GM12891 (cell line): ENCODE data around the gene TRPC6.

Source experiments
- DNase-seq: peaks from one replicate; pipeline ENCODE4 v3.0.0; 2011; ENCODE audit warnings: low spot score; ENCODE audit not compliant: insufficient read length
- FAIRE-seq: peaks from 2 replicates; lab custom pipeline; 2011; peaks lifted over from hg19 to GRCh38; lab: Jason Lieb, UNC
- PAX5 ChIP-seq: IDR thresholded peaks from 2 replicates; pipeline ENCODE4 v1.6.1; 2011; ENCODE audit warnings: low read length, moderate library complexity, mild to moderate bottlenecking; ENCODE audit not compliant: insufficient read depth, severe bottlenecking
- POLR2A ChIP-seq: IDR thresholded peaks from 2 replicates; pipeline ENCODE4 v1.6.1; 2011; ENCODE audit warnings: low read depth, low read length, control low read depth
- POLR2AphosphoS5 ChIP-seq: IDR thresholded peaks from 2 replicates; pipeline ENCODE4 v1.6.1; 2011; ENCODE audit warnings: low read depth, low read length, control low read depth
- POU2F2 ChIP-seq: IDR thresholded peaks from 2 replicates; pipeline ENCODE4 v1.6.1; 2011; ENCODE audit warnings: low read depth, mild to moderate bottlenecking, control low read depth, low read length, moderate library complexity
- SPI1 ChIP-seq: IDR thresholded peaks from 2 replicates; pipeline ENCODE4 v1.6.1; 2011; ENCODE audit warnings: low read depth, low read length, control low read depth
- TAF1 ChIP-seq: IDR thresholded peaks from 2 replicates; pipeline ENCODE4 v1.6.1; 2011; ENCODE audit warnings: low read depth, low read length, control low read depth

TRPC6 gene

GRCh38 chr11:101433151-101433550 lies 150.7 kb downstream of the TRPC6 start:
- TF ChIP-seq POLR2AphosphoS5 (no peak), SPI1 (no peak)
- FAIRE-seq: no peak

GRCh38 chr11:101429703-101430540 lies 153.9 kb downstream of the TRPC6 start:
- DNase-seq (no peak), FAIRE-seq (no peak)
- TF ChIP-seq POLR2A (no peak), POU2F2 (no peak), TAF1 (no peak), PAX5 (no peak), POLR2AphosphoS5 (no peak), SPI1 (no peak)

More at GRCh38 chr11:101433151-101433550, 150.7 kb downstream of the TRPC6 start:
- no peak for DNase-seq

- DNase-seq (no peak), FAIRE-seq (no peak)
- TF ChIP-seq POLR2A: no peak
- no peak for TF ChIP-seq PAX5
- TF ChIP-seq SPI1: no peak
Measured at GRCh38 chr11:101428918-101429317, 154.9 kb downstream of the TRPC6 start.

GRCh38 chr11:101407324-101407723 lies 176.5 kb downstream of the TRPC6 start:
- FAIRE-seq: no peak
- no peak for TF ChIP-seq POLR2AphosphoS5
- no peak for TF ChIP-seq POU2F2
- no peak for TF ChIP-seq POLR2A
- TF ChIP-seq TAF1: no peak
- TF ChIP-seq PAX5: no peak
- TF ChIP-seq SPI1: no peak
- no peak for DNase-seq
